HCT116 (cell line): ENCODE data around the gene PRPF39. TPM values are rescaled to one million over a fixed set of nuclear protein-coding genes. Genes with fewer than 3 reads are reported as not detected.

Source experiments
- ATAC-seq: fragments of 200-7000 bp; cut with Tn5 transposase; 2 replicates; pipeline ENCODE4 v1.9.1; 2020; ENCODE audit warnings: mild to moderate bottlenecking, moderate library complexity
- BruUV-seq: library from RNA; stranded (reverse); fragments of 400-500 nt; replicated peaks from 2 replicates; lab custom pipeline; 2021; lab: Mats Ljungman, UMichigan
- CTCF ChIA-PET: fragments of 300-600 bp; sonication (Branson Sonifier 250); formaldehyde crosslinking; loops from one replicate; lab custom pipeline; 2021; ENCODE audit warnings: antibody characterized with exemption; lab: Charles Lee
- POLR2A ChIA-PET: fragments of 300-600, 350-600 bp; sonication (Branson Sonifier 250); formaldehyde crosslinking; loops from one replicate; lab custom pipeline; 2021; ENCODE audit warnings: antibody characterized with exemption; lab: Charles Lee
- RAD21 ChIA-PET, 2 experiments: fragments of 300-600 bp; sonication (Branson Sonifier 250); formaldehyde crosslinking; loops; one replicate each; lab custom pipeline; 2023; ENCODE audit warnings: low total read pairs in 2 of 2; ENCODE audit not compliant: uncharacterized antibody in 2 of 2, unreplicated experiment in 2 of 2, low non-redundant PET in 1 of 2; lab: Charles Lee
- DNase-seq: peaks from one replicate; pipeline ENCODE4 v3.0.0-alpha.2; 2010; ENCODE audit warnings: low read depth, low spot score
- H2AFZ ChIP-seq: fragments of 200-600 bp; shearing (Covaris generic), sonication (generic); 2 replicates; pipeline ENCODE4 v1.6.1; 2017; ENCODE audit warnings: low read depth, mixed run types, mixed read lengths, antibody characterized with exemption, low read length; ENCODE audit not compliant: poor library complexity, severe bottlenecking
- H3K27ac ChIP-seq: 2 replicates; pipeline ENCODE4 v1.5.1; 2012; ENCODE audit warnings: low read depth, low read length
- H3K27me3 ChIP-seq: fragments of 200-600 bp; sonication (generic); 2 replicates; pipeline ENCODE4 v1.6.1; 2016; ENCODE audit warnings: mixed run types, low read length, mixed read lengths; ENCODE audit not compliant: insufficient read depth
- H3K36me3 ChIP-seq, 2 experiments: fragments of 200-500 bp in 1 of 2; fragments of 200-600 bp in 1 of 2; sonication (Bioruptor generic) in 1 of 2; sonication (generic) in 1 of 2; 2 replicates each; pipeline versions ENCODE4 v1.5.1 to v1.6.1; 2014 to 2016; ENCODE audit warnings: low read length in 2 of 2, inconsistent platforms in 1 of 2, mixed read lengths in 1 of 2, mixed run types in 1 of 2; ENCODE audit not compliant: insufficient read depth in 2 of 2, control insufficient read depth in 1 of 2
- H3K4me1 ChIP-seq, 2 experiments: fragments of 200-600 bp in 1 of 2; sonication (generic) in 1 of 2; 2 replicates each; pipeline versions ENCODE4 v1.5.1 to v1.6.1; 2012 to 2017; ENCODE audit warnings: low read length in 2 of 2, inconsistent platforms in 1 of 2, mild to moderate bottlenecking in 1 of 2, mixed read lengths in 1 of 2, mixed run types in 1 of 2, moderate library complexity in 1 of 2; ENCODE audit not compliant: insufficient read depth in 2 of 2, control insufficient read depth in 1 of 2
- H3K4me2 ChIP-seq: fragments of 200-600 bp; sonication (generic); 2 replicates; pipeline ENCODE4 v1.6.1; 2017; ENCODE audit warnings: mixed run types, low read length, mixed read lengths
- H3K4me3 ChIP-seq, 2 experiments: fragments of 200-600 bp in 1 of 2; sonication (generic) in 1 of 2; replicated peaks in 1 of 2; 2 replicates each; pipeline ENCODE4 v1.5.1; 2011 to 2016; ENCODE audit warnings: low read length in 2 of 2, control low read depth in 1 of 2, low read depth in 1 of 2, mild to moderate bottlenecking in 1 of 2, mixed read lengths in 1 of 2, mixed run types in 1 of 2
- H3K79me2 ChIP-seq: fragments of 200-600 bp; sonication (generic); 2 replicates; pipeline ENCODE4 v1.6.1; 2017; ENCODE audit warnings: mild to moderate bottlenecking, mixed run types, low read length, moderate library complexity, mixed read lengths; ENCODE audit not compliant: insufficient read depth
- H3K9ac ChIP-seq: fragments of 200-600 bp; sonication (generic); 2 replicates; pipeline ENCODE4 v1.6.1; 2016; ENCODE audit warnings: low read length, mixed read lengths
- H3K9me2 ChIP-seq: fragments of 200-600 bp; sonication (generic), shearing (Covaris generic); 2 replicates; pipeline ENCODE4 v1.6.1; 2017; ENCODE audit warnings: mixed run types, mild to moderate bottlenecking, moderate library complexity; ENCODE audit not compliant: insufficient read depth
- H3K9me3 ChIP-seq, 2 experiments: fragments of 200-500 bp in 1 of 2; fragments of 200-600 bp in 1 of 2; sonication (Bioruptor generic) in 1 of 2; sonication (generic) in 1 of 2; 2 replicates each; pipeline ENCODE4 v1.6.1; 2014 to 2017; ENCODE audit warnings: low read length in 2 of 2, mixed read lengths in 2 of 2, inconsistent platforms in 1 of 2, low read depth in 1 of 2, mild to moderate bottlenecking in 1 of 2, mixed run types in 1 of 2, moderate library complexity in 1 of 2; ENCODE audit not compliant: control insufficient read depth in 1 of 2, insufficient read depth in 1 of 2
- H4K20me1 ChIP-seq: fragments of 200-600 bp; sonication (generic), shearing (Covaris generic); 2 replicates; pipeline ENCODE4 v1.6.1; 2017; ENCODE audit warnings: mixed run types, mild to moderate bottlenecking, moderate library complexity; ENCODE audit not compliant: insufficient read depth
- CBX3 ChIP-seq: IDR thresholded peaks from 2 replicates; pipeline ENCODE4 v1.6.1; 2012; ENCODE audit warnings: low read depth
- CEBPB ChIP-seq: IDR thresholded peaks from 2 replicates; pipeline ENCODE4 v1.6.1; 2012; ENCODE audit warnings: low read depth
- ELF1 ChIP-seq: IDR thresholded peaks from 2 replicates; pipeline ENCODE4 v1.6.1; 2012; ENCODE audit warnings: low read depth, borderline replicate concordance
- FOSL1 ChIP-seq: IDR thresholded peaks from 2 replicates; pipeline ENCODE4 v1.6.1; 2012; ENCODE audit warnings: low read depth
- JUND ChIP-seq: IDR thresholded peaks from 2 replicates; pipeline ENCODE4 v1.6.1; 2012
- MAX ChIP-seq: IDR thresholded peaks from 2 replicates; pipeline ENCODE4 v1.6.1; 2012
- POLR2A ChIP-seq: IDR thresholded peaks from 2 replicates; pipeline ENCODE4 v1.7.0; 2011; ENCODE audit warnings: borderline replicate concordance; ENCODE audit not compliant: insufficient read depth, insufficient read length; ENCODE audit errors: extremely low read depth
- RAD21 ChIP-seq: IDR thresholded peaks from 2 replicates; pipeline ENCODE4 v1.6.1; 2012; ENCODE audit warnings: low read depth, mild to moderate bottlenecking
- REST ChIP-seq: IDR thresholded peaks from 2 replicates; pipeline ENCODE4 v1.6.1; 2012; ENCODE audit warnings: low read depth
- SIN3A ChIP-seq: IDR thresholded peaks from 2 replicates; pipeline ENCODE4 v1.6.1; 2012; ENCODE audit warnings: low read depth
- SP1 ChIP-seq: IDR thresholded peaks from 2 replicates; pipeline ENCODE4 v1.6.1; 2012; ENCODE audit warnings: low read depth
- SRF ChIP-seq: IDR thresholded peaks from 2 replicates; pipeline ENCODE4 v1.6.1; 2012; ENCODE audit warnings: low read depth
- TCF7L2 ChIP-seq: IDR thresholded peaks from 2 replicates; pipeline ENCODE4 v1.7.0; 2011; ENCODE audit warnings: borderline replicate concordance, inconsistent platforms; ENCODE audit not compliant: insufficient read depth, insufficient read length; ENCODE audit errors: extremely low read depth
- YY1 ChIP-seq: IDR thresholded peaks from 2 replicates; pipeline ENCODE4 v1.6.1; 2011; ENCODE audit warnings: low read length, low read depth, moderate library complexity, mild to moderate bottlenecking; ENCODE audit not compliant: insufficient replicate concordance; ENCODE audit errors: extremely low read depth
- ZFX ChIP-seq: fragments of 450-650 bp; IDR thresholded peaks from 2 replicates; pipeline ENCODE4 v1.6.1; 2017
- ZNF274 ChIP-seq: fragments of 200-500 bp; sonication (Bioruptor generic); IDR thresholded peaks from 2 replicates; pipeline ENCODE4 v1.6.1; 2014; ENCODE audit warnings: mild to moderate bottlenecking, low read depth, low read length, inconsistent platforms
- intact Hi-C: fragments of 100-400 bp; cut with micrococcal nuclease; formaldehyde crosslinking; loops from 2 replicates; pipeline ENCODE4 v1.10.0; 2022
- total RNA-seq: library from RNA; stranded (reverse); gene quantifications from one replicate; pipeline ENCODE4 v1.2.1, GENCODE V29; 2021; ENCODE audit not compliant: unreplicated experiment
- TF ChIP-seq, protein P1 (sequence below): IDR thresholded peaks from 2 replicates; pipeline ENCODE4 v1.6.1; 2012

PRPF39 gene
- total RNA-seq, 1 experiment from 2014 or later = 44.7 TPM

DNA sequence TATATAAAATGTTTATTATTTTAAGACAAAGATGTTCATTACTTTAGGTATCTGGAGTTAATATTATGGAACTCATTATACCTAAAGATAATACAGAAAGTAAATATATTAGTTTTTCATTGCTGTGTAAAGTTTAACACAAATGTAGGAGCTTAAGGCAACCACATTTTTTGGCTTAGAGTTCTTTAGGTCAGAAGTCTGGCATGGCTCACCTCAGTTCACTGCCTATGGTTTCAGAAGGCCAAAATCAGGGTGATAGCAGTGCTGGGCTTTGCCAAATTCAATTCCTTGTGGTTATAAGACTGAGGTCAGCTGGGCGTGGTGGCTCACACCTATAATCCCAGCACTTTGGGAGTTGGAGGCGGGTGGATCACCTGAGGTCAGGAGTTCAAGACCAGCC lies 35.5 kb upstream of the PRPF39 start:
- ATAC-seq (no peak), DNase-seq (no peak)
- intact Hi-C loops = no loop called here
- TF ChIP-seq MAX (no peak), FOSL1 (no peak), CEBPB (no peak), RAD21 (no peak), TCF7L2 (no peak), ZNF274 (no peak), YY1 (no peak), SIN3A (no peak), JUND (no peak), SRF (no peak), REST (no peak), ZFX (no peak), POLR2A (no peak), SP1 (no peak), CBX3 (no peak), ELF1 (no peak)
- TF ChIP-seq, protein P1, sequence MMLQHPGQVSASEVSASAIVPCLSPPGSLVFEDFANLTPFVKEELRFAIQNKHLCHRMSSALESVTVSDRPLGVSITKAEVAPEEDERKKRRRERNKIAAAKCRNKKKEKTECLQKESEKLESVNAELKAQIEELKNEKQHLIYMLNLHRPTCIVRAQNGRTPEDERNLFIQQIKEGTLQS = no peak
- no peaks in the 10 kb centered on the region for H3K27me3 ChIP-seq
- no peak overlapping the region for H2AFZ ChIP-seq
- ChIA-PET CTCF (no interaction called here), POLR2A (no interaction called here), RAD21 (no interaction called here)
- no peaks in the 10 kb centered on the region for H3K9me2 ChIP-seq
- no peaks in the 10 kb centered on the region for H3K9me3 ChIP-seq
- no peak overlapping the region for H3K4me3 ChIP-seq
- H3K79me2 ChIP-seq = no peaks in the 10 kb centered on the region
- no TSS peak for BruUV-seq
- no peak overlapping the region for H3K9ac ChIP-seq
- no peaks in the 10 kb centered on the region for H3K36me3 ChIP-seq
- H3K4me1 ChIP-seq = no peaks in the 10 kb centered on the region
- no peaks in the 10 kb centered on the region for H4K20me1 ChIP-seq
- H3K4me2 ChIP-seq = no peak overlapping the region
- no peak overlapping the region for H3K27ac ChIP-seq
